GM19397 (cell line): ENCODE measurements around the gene ASTN2.
A peak's percentile ranks its signal among the peaks of the same experiment; 100 is the strongest.

Source experiments
- ATAC-seq: cut with Tn5 transposase; IDR thresholded peaks from one replicate; pipeline ENCODE4 v1.9.1; 2021; ENCODE audit warnings: mild to moderate bottlenecking, moderate library complexity; ENCODE audit not compliant: unreplicated experiment

Gene ASTN2

DNA sequence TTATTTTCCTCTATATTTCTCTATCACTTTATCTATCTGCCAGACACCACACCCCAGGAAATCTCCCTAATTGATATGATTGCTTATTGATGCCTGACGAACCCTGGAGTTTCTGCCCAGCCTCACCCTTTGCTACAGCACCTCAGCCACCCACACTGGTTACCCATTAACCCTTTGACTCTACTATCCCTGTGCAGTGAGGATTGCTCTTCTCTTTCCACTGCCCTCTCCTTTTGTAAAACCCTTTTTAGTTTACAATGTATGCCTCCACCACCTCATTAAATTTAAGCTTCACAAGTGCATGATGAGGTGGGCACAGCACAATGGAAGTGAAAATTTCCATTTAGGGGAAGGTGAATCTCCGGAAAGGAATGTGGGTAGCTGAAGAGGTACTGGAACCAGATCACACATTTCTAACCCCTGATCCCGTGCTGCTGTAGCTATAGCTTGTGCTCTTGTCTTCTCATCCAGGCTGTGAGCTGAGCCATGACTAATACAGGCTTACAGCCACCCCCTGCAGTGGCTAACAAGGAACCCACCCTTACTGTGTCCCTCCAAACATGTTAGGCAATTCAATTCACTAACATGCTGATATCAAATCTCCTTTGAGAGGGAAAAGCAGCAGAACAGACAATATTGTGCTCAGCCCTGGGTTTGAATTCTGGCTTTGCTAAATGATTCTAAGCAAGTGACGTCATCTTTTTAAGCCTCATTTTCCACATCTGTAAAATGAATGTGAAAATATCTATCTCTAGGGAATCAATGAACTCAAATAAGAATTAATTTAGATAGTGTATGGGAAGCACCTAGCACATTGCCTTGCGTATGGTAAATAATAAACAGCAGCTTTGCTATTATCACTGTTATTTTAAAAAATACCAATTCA lies 914.6 kb downstream of the ASTN2 start:
- ATAC-seq, result no peak

DNA sequence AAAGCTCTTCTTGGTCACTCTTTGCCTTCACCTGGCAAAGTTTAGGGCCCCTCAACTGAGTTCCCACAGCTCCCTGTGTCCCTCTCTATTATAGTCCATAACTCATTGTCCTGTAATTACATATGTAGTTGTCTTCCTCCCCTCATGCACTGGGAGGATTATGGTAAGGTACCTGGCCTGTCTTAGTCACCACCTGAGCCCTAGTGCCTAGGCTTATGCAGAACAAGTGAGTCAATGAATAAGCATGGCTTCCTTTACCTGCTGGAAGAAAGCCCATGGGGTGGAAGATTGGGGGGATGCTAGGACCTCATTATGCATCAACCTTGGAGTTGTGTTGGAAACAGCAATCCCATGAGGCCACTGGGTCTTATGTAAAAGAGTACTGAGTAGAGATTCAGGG lies 915.4 kb downstream of the ASTN2 start:
- no peak for ATAC-seq

DNA sequence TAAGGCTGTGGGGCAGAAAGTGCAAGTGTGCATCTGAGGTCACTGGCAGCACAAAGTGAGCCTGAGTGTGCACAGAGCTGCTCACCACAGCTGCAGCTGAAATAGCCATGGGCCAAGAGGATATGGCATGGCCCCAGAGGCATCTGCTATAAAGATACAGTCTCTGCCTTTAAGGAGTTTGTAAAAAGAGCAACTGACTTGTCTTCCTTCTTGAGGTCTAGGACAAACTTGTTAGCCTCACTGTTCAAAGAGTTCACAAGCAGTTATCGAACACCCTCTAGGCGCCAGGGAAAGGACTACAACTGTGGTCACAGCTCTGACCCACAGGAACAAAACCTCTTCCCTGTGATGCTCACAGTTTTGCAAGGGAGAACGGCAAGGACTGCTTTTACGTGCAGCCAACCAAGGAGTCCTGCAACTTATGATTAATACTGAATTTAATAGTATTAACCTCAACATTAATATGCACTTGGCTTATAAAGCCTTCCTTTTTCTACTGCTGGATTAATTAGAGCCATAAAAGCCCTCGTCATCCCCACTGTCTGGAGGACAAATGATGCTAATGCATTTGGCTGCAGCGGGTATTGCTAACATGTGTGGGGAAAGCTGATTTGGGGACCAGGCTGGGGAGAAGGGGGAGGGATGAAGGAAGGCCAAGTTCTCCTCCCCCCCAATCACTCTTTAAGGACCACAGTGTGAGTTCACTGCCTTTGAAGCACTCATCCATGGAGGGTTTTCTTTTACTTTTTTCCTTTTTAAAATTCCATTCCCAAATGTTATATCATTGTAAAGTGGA lies 917.6 kb downstream of the ASTN2 start:
- no peak for ATAC-seq

DNA sequence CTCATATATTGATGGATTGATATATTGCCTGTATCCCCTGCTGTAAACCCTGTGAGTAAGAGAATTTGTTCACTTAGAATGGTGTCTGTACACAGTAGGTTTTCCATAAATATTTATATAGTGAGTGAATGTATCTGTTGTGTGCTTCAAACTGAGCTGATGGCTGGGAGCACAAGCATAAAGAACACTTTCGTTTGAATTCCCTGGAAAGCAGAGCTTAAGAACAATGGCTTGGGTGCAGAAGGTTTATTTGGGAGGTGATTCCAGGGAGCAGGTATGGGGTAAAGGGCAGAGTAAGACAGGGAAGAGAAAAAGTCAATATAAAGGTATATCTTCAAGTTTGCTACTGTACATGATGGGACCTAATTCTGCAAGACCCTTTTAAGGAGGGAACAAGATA lies 918.7 kb downstream of the ASTN2 start:
- no peak for ATAC-seq

DNA sequence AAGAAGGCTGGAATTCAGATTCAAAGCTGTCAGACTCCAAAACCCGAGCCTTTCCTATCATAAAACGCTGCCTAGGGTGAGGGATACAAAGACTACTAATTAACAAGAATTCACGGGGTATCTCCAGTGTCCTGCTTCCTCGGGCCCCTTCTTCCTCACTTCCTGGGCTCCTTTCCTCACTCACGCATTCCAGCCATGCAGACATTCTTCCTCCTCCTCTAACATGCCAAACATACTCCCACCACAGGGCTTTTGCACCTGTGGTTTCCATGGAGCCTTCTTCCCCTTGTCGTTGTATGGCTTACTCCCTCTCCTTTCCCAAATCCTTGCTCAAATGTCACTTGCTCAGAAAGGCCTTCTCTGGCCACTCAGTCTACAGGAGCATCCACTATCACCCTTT lies 919.1 kb downstream of the ASTN2 start:
- no peak for ATAC-seq

DNA sequence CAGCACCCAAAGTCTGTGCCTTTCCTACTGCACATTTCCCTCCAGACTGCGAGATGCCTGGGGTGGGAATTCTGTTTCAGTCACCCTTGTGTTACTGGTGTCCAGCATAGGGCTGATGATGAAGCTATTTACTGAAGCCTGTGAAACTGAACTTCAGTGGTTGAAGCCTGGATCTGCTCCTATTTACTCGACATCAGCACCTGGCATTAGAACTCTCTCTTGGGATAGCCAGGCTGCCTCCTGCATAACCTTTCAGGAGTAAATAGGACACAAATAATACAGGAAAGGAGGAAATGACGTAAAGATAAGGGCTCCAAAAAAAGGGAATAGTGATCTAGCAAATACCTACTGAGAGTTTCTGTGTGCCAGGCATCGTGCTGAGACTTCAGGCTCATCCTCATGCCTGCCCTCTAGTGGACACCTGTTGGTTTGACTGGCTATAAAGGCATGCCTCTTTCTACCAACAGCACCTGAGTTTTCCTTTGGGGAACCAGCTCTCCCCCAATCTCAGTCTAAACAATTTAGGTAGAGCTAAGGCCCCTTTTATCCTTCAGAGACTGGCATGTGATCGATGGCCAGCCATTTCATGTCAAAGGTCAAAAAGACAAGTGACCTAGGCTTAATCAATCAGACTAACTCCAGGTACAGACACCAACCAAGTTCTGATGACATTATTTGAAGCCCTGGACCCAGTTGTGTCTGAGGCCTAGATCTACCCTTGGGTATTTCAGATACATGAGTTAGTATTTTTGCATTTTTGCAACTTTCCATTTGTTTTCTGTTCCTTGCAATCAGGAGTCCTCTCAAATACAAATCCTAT lies 919.8 kb downstream of the ASTN2 start:
- ATAC-seq, result peak; percentile 48

DNA sequence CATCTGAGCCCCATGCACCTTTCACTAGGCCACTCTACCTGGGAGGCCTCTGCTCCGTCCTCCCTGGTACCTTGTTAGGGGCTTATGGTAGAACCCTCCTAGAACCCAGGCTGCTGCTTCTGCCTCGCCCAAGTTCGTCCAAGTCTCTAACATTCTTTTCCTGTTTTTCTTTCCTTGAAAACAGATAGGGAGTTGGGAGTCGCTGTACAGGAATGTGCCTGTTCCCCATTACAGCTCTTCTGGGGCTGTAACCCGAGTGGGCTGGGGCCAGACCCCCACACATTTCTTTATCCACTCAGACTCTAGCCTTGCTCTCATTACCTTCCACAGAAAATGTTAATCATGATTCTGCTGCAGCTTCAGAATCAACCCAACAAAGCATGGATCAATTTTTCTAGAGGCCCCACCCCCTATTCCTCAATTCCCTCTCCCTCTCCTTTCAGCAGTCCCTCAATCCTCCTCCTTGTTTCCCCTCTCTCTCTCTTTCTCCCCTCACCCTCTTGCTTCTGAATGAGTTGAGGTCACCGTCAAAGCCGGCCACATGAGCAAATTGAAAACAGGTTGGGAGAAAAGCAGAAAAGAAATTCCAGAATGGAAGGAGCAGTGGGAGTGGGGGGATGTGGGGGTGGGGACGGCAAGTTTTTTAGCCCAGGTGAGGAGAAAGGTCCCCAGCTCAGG lies 921.5 kb downstream of the ASTN2 start:
- ATAC-seq, result no peak

DNA sequence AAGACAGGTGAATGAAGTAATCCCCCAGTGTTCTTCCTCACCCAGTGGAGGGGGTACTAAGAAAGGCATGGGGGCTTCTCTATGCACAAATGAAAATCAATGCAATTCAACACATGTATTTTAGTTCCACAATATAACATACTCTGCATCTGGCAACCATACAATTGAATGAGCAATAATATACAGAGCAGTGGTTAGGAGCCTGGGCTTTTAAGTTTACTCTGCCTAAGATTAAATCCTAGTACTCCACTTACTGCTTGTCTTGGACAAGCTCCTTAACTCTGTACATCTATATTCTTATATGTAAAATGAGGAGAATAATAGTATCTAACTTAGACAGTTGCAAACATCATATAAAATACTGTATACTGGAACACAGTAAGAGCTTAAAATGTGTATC lies 923.2 kb downstream of the ASTN2 start:
- ATAC-seq, result no peak

DNA sequence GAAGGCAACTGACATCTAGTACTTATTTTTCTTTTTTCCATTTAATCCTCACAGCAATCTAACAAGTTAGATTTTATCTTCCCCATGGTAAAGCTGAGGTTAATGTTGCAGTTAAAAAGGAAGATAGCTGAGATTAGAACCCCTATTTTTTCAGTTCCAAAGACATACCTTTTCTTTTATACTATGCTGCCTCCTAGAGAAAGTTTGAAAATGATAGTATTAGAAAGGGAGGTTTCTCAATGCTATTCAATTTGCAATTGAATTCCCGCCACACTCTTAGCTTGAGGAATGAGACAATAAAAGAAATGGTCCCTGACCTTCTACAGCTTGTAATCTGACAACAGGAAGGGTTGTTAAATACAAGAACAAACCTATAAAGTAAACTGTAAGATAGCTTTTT lies 923.6 kb downstream of the ASTN2 start:
- no peak for ATAC-seq

DNA sequence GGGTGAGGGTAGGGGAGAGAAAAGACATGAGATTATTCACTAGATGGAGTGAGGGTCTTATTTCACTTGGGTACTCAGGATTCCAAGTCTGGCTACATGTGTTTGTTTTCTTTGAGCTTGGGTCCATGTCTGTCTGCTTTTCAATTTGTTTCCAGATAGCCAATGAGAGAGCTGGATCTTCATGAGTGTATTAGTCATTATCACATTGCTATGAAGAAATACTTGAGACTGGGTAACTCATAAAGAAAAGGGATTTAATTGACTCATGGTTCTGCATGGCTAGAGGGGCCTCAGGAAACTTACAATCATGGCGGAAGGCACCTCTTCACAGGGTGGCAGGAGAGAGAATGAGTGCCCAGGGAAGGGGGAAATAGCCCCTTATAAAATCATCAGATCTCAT lies 924.5 kb downstream of the ASTN2 start:
- no peak for ATAC-seq

DNA sequence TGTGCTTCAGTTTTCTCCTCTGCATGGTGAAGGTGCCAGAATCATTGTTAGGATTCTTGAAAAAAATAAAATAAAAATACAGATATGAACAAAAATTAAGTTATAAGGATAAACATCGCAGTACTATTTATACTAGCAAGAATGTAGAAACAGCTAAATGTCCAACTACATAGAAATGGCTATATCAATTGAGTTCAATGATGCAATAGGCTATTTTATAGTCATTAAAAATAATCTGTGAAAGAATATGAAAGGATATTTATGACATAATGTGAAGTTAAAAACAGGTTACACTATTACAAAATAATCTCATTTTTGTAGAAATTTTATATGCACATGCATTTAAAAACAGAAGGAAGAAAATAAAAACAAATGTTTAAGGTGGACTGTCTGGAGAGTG lies 926.5 kb downstream of the ASTN2 start:
- no peak for ATAC-seq

DNA sequence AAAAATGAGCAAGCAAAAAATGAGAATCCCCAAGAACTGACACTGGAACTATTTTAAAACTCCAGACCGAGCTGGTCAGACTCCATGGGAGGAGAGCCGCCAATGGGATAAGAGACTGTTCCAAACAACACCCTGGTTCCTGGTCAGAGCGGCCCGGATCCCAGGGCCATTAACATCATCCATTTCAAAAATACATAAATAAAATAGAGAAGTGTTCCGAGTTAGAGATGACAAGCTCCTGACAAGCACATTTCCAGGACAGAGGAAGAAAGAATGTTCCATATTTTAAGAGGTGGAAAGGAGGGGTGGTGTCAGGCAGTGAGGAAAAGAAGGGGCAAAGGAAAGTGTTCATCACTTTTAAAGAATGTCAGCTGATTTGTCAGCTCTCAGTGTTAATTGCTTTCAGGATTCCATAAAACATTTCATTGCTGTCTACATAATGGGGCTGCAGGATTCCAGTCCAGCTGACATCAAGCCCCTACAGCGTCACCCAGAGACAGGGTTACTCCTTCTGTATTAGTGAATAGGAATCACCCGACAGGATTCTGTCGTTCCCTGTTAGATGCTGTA lies 930.3 kb downstream of the ASTN2 start:
- no peak for ATAC-seq

DNA sequence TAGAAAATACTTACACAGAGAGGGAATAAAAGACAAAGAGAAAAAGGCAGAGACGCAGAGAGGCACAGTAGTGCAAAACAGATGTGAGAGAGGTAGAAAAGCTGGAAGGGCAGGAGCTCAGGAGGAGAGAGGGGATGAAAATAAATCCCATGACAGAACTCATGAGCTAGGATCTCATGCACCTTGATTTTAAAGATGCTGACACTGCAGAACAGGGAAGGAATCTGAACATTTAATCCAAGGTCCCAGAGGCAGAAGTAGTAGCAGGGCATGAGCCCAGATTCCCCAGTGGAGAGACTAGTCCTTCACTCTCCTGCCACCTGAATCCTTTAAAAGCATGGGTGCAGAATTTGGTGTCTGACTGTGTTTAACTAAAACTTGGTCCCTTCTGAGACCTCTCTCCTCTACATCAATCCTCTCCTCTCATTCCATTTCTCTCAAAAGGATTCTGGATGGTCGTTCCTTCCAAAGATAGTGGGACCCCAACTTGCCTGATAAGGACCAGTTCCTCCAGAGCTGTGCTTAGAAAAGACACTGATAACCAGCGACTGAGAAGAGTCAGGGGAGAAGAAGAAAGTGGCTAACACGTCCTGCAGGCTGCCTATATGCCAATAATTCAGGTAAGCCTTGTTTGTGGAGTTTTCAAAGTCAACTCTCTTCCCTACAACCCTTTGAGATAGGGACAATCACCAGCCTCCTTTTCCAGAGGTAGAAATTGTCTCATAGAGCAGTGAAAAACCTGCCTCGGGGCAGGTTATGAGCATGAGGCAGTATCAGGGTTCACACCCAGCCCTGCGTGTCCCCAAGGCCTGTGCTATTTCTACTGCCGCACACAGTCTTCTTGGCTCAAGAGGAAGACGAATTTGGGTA lies 931.0 kb downstream of the ASTN2 start:
- ATAC-seq, result no peak

DNA sequence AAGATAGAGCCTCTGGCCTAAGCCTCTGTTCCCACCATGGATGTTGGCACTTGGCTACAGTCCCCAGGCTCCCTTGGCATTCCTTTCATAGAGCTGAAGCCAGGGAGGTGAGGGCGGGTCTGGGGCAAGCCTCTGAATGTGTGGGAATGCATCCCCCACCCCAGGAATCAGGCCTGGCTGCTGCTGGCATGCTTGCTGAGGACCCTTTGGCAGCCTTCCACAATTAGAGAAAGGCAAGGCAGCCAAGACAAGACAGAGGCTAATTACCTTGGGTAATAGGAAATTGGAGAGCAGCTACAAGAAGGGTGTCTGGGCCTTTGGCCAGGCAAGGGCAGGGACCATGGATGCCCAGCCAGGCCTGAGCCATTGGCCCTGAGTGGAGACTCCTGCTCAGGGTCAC lies 932.1 kb downstream of the ASTN2 start:
- no peak for ATAC-seq

DNA sequence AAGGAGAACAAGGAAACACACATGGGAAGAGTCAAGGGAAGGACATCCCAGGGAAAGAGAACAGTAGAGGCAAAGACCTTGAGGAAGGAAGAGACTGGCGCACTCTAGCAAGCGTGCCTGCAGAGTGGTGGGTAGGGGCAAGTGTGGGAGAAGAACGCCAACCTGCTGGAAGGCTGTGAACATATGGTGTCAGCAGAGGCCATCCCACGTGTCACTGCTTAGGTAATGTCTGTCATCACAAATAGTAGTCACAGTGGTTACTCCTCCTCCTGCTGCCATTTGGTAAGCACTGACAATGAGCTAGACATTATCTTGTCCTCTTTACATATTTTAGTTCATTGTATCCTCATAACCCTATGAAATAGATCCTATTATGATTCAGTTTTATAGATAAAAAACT lies 934.2 kb downstream of the ASTN2 start:
- no peak for ATAC-seq

DNA sequence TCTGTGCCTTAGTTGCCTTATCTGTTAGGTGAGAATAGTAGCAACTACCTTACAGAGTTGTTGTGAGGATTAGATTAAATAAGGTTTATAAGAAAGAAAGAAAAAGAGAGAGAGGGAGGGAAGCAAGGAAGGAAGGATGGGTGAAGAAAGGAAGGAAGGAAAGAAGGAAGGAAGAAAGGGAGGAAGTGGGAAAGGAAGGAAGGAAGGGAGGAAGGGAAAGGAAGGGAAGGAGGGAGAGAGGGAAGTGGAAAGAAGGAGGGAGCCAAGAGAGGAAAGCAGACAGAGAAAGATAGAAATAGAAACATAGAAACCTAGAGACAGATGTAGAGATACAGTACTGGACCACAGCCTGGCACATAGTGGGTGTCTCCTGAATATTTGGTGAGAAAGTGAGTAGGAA lies 934.9 kb downstream of the ASTN2 start:
- no peak for ATAC-seq

DNA sequence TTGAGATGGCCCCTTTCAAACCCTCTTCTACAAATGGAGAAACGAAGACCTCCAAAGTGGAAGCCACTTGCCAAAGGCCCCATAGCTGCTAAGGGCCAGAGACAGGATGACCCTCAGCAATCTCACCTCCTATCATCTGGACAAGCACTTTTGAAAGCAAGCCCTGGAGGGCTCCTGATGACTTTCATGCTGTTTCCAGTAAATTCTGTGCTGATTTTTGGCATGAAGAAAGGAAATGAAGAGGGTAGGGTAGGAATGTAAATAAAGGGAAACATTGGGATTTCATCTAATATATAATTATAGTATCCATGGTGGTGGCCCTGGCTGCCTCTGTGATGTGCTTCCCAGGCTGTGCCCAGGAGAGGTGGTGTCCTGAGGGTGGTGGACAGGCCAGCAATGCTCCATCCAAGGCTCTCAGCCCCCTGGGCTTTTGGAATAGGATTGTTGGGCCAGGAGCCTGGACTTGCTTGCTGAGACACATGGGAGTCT lies 935.8 kb downstream of the ASTN2 start:
- ATAC-seq, result no peak

DNA sequence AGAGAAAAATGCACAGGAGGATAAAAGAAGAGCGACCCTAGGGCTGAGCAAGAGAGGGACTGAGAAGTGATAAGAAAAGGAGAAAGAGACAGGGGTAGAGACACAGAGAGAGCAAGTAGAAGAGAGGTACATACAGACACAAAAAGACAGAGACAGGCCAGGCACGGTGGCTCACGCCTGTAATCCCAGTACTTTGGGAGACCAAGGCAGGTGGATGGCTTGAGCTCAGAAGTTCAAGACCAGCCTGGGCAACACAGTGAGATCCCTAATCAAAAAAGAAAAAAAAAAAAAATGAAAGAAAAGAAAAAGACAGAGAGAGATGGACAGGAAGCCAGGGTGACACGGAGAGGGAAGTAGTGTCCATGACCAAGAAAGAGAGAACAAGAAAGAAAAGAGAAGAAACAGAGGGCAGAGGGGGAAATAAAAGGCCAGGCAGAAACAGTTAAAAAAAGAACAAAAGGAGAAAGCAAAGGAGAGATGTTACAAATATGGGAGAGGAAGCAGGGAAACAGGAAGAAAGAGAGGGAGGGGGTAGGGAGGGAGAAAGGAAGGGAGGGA lies 937.2 kb downstream of the ASTN2 start:
- no peak for ATAC-seq

DNA sequence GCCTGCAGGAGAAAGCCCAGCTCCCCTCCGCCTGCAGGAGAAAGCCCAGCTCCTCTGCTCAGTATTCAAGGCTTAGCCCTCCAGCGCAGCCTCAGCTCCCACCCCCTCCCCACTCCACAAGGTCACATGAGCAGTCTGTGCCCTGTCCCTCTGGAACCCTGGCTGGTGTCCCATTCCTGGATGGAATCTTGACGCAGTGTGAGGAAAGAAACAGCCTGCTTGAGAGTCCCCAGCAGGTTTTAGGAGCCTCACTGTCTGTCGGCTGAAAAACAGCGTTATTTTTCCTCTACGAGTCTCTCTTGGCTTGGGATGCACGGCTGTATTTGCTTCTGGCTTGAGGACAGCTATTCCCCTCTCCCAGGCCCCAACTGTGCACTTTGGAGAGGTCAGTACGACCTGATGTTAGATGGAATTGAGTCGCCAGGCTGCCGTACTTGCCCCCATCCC lies 937.9 kb downstream of the ASTN2 start:
- no peak for ATAC-seq
